Muscle of leg (tissue), 11 donors: ENCODE measurements around the gene AQP6. TPM values are rescaled to one million over a fixed set of nuclear protein-coding genes. Genes with fewer than 3 reads are reported as not detected.
A peak's percentile ranks its signal among the peaks of the same experiment; 100 is the strongest.

ENCODE experiments used
- DNase-seq: peaks from one replicate; pipeline ENCODE4 v3.0.0; 2013
- H3K27ac ChIP-seq: one replicate; pipeline ENCODE4 v1.5.1; 2013; ENCODE audit warnings: mild to moderate bottlenecking, low read length, control low read depth
- H3K27me3 ChIP-seq: one replicate; pipeline ENCODE4 v1.6.1; 2013; ENCODE audit warnings: low read length; ENCODE audit not compliant: control insufficient read depth, insufficient read depth
- H3K36me3 ChIP-seq: one replicate; pipeline ENCODE4 v1.6.1; 2013; ENCODE audit warnings: low read length; ENCODE audit not compliant: control insufficient read depth, insufficient read depth
- H3K4me1 ChIP-seq: one replicate; pipeline ENCODE4 v1.6.1; 2013; ENCODE audit warnings: low read length; ENCODE audit not compliant: control insufficient read depth, insufficient read depth
- H3K4me3 ChIP-seq: one replicate; pipeline ENCODE4 v1.5.1; 2013; ENCODE audit warnings: low read length, control low read depth
- H3K9me3 ChIP-seq: replicated peaks from 2 replicates; pipeline ENCODE4 v1.6.1; 2013; ENCODE audit warnings: low read depth, low read length; ENCODE audit not compliant: control insufficient read depth
- WGBS: methylation state at CpG from one replicate; pipeline ENCODE4 v1.1.5; 2013; ENCODE audit warnings: missing lambda C conversion rate; ENCODE audit not compliant: insufficient coverage; 5-methylcytosine and 5-hydroxymethylcytosine counted together
- polyA plus RNA-seq, 8 donors: library from polyadenylated mRNA; unstranded; fragments of 120-200 nt; gene quantifications; one replicate each; pipeline versions ENCODE4 v1.2.1 to v1.2.3, GENCODE V29; 2013; ENCODE audit warnings: inconsistent platforms in 1 of 8, low replicate concordance in 1 of 8; ENCODE audit not compliant: insufficient read length in 8 of 8, insufficient read depth in 1 of 8
- total RNA-seq: library from RNA; stranded (reverse); fragments of 120-200 nt; gene quantifications from one replicate; pipeline ENCODE4 v1.2.4, GENCODE V29; 2013

The AQP6 gene
- total and polyA plus RNA-seq, 9 donors = 0.09 to 0.31 (median 0.14) TPM

- no peaks in the 10 kb centered on the region for H3K9me3 ChIP-seq
- H3K4me3 ChIP-seq = no peak overlapping the region
- peaks cover 76% of the 10 kb centered on the region for H3K27me3 ChIP-seq
- H3K4me1 ChIP-seq = peaks cover 31% of the 10 kb centered on the region
- DNase-seq = no peak
- H3K36me3 ChIP-seq = no peaks in the 10 kb centered on the region
- 46% methylated on average over 8 of the region's 13 CpGs for WGBS
- H3K27ac ChIP-seq = no peak overlapping the region
Observed at GRCh38 chr12:49964849-49965624, 7.7 kb upstream of the AQP6 start.

- H3K4me3 ChIP-seq = no peak overlapping the region
- WGBS = 65% methylated on average over 4 of the region's 6 CpGs
- peaks cover 27% of the 10 kb centered on the region for H3K4me1 ChIP-seq
- no peak for DNase-seq
- no peak overlapping the region for H3K27ac ChIP-seq
- H3K9me3 ChIP-seq = no peaks in the 10 kb centered on the region
- no peaks in the 10 kb centered on the region for H3K36me3 ChIP-seq
- H3K27me3 ChIP-seq = peaks cover 76% of the 10 kb centered on the region
Observed at GRCh38 chr12:49965836-49966235, 6.9 kb upstream of the AQP6 start.

GRCh38 chr12:49966511-49967041, 6.2 kb upstream of the AQP6 start:
- peaks cover 21% of the 10 kb centered on the region for H3K4me1 ChIP-seq
- H3K9me3 ChIP-seq = no peaks in the 10 kb centered on the region
- H3K4me3 ChIP-seq = no peak overlapping the region
- 41% methylated on average over 12 of the region's 16 CpGs for WGBS
- H3K27ac ChIP-seq = no peak overlapping the region
- H3K27me3 ChIP-seq = peaks cover 77% of the 10 kb centered on the region
- H3K36me3 ChIP-seq = no peaks in the 10 kb centered on the region
- DNase-seq = no peak

GRCh38 chr12:49967042-49967776, 5.5 kb upstream of the AQP6 start:
- Histone ChIP-seq H3K27me3 (peaks cover 75% of the 10 kb centered on the region), H3K27ac (no peak overlapping the region), H3K36me3 (no peaks in the 10 kb centered on the region), H3K4me3 (peak overlapping the region; percentile 39), H3K4me1 (peaks cover 25% of the 10 kb centered on the region), H3K9me3 (no peaks in the 10 kb centered on the region)
- WGBS = 1% methylated on average over 30 of the region's 40 CpGs
- peak; percentile 90 for DNase-seq

- no peak for DNase-seq
- Histone ChIP-seq H3K36me3 (no peaks in the 10 kb centered on the region), H3K4me3 (peak overlapping the region; percentile 39), H3K4me1 (peaks cover 23% of the 10 kb centered on the region), H3K27ac (no peak overlapping the region), H3K27me3 (peaks cover 69% of the 10 kb centered on the region), H3K9me3 (no peaks in the 10 kb centered on the region)
- WGBS = 38% methylated on average over 13 of the region's 15 CpGs
Observed at GRCh38 chr12:49967777-49968250, 4.9 kb upstream of the AQP6 start.

GRCh38 chr12:49968471-49968870, 4.3 kb upstream of the AQP6 start:
- no peaks in the 10 kb centered on the region for H3K9me3 ChIP-seq
- no peak overlapping the region for H3K4me3 ChIP-seq
- no peaks in the 10 kb centered on the region for H3K36me3 ChIP-seq
- 87% methylated on average over 6 of the region's 6 CpGs for WGBS
- peaks cover 17% of the 10 kb centered on the region for H3K4me1 ChIP-seq
- no peak for DNase-seq
- peaks cover 63% of the 10 kb centered on the region for H3K27me3 ChIP-seq
- H3K27ac ChIP-seq = no peak overlapping the region

- WGBS = 79% methylated on average over 4 of the region's 5 CpGs
- H3K9me3 ChIP-seq = no peaks in the 10 kb centered on the region
- H3K4me3 ChIP-seq = no peak overlapping the region
- no peak overlapping the region for H3K27ac ChIP-seq
- no peaks in the 10 kb centered on the region for H3K36me3 ChIP-seq
- peaks cover 16% of the 10 kb centered on the region for H3K4me1 ChIP-seq
- peaks cover 63% of the 10 kb centered on the region for H3K27me3 ChIP-seq
- no peak for DNase-seq
Observed at GRCh38 chr12:49969027-49969426, 3.7 kb upstream of the AQP6 start.

GRCh38 chr12:49969651-49970429, 2.9 kb upstream of the AQP6 start:
- Histone ChIP-seq H3K36me3 (no peaks in the 10 kb centered on the region), H3K27ac (no peak overlapping the region), H3K9me3 (no peaks in the 10 kb centered on the region), H3K4me3 (no peak overlapping the region), H3K4me1 (peaks cover 23% of the 10 kb centered on the region), H3K27me3 (peaks cover 59% of the 10 kb centered on the region)
- no peak for DNase-seq
- WGBS = 84% methylated on average over 11 of the region's 12 CpGs

- no peaks in the 10 kb centered on the region for H3K9me3 ChIP-seq
- no peak overlapping the region for H3K27ac ChIP-seq
- H3K36me3 ChIP-seq = no peaks in the 10 kb centered on the region
- peaks cover 55% of the 10 kb centered on the region for H3K27me3 ChIP-seq
- WGBS = 54% methylated on average over 10 of the region's 10 CpGs
- H3K4me1 ChIP-seq = peaks cover 31% of the 10 kb centered on the region
- H3K4me3 ChIP-seq = no peak overlapping the region
- DNase-seq = no peak
Observed at GRCh38 chr12:49970658-49971057, 2.1 kb upstream of the AQP6 start.
